ENCODE data around the gene PEAK3.

PEAK3 gene

DNA sequence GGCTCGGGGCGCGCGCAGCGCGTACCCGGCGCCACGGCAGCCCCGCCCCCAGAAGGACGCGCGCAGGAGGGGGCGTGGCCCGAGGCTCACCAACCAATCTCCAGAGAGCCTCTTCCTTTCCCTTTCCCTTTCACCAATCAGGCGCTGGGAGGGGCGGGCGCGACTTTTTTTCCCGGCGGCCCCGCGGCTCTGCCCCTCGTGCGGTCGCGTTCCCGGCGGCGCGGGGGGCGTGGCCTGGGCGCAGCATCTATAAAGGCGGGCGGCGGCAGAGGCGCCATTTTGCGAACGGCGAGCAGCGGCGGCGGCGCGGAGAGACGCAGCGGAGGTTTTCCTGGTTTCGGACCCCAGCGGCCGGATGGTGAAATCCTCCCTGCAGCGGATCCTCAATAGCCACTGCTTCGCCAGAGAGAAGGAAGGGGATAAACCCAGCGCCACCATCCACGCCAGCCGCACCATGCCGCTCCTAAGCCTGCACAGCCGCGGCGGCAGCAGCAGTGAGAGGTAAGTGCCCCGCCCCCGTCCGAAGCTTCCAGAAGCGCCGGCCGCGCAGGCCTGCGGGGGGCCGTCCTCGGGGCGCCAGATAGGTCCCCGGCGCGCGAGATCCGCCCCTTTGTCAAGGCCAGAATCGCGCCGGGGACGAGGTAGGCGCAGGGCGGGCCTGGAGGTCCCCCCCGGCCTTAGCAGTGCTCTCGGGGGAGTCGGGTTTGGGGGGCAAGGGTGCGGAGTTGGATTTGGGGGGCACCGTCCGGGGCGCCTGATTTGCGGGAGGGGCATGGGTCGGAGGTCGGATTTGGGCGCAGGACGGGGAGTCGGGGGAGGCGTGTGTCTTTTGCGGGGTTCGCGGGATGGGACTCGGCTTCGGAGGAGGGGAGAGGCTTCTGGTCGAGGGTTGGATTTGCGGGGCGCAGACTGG is 12.5 kb downstream of the PEAK3 start:
- peak; percentile 88 for DNase-seq

GRCh38 chr19:2268861-2269243 is 13.1 kb downstream of the PEAK3 start:
- no peak for DNase-seq

GRCh38 chr19:2268480-2268830 is 13.5 kb downstream of the PEAK3 start:
- no peak for DNase-seq

GRCh38 chr19:2266183-2266993 is 15.6 kb downstream of the PEAK3 start:
- no peak for DNase-seq

- no peak for DNase-seq
Measured at GRCh38 chr19:2261438-2262172, 20.4 kb downstream of the PEAK3 start.

DNA sequence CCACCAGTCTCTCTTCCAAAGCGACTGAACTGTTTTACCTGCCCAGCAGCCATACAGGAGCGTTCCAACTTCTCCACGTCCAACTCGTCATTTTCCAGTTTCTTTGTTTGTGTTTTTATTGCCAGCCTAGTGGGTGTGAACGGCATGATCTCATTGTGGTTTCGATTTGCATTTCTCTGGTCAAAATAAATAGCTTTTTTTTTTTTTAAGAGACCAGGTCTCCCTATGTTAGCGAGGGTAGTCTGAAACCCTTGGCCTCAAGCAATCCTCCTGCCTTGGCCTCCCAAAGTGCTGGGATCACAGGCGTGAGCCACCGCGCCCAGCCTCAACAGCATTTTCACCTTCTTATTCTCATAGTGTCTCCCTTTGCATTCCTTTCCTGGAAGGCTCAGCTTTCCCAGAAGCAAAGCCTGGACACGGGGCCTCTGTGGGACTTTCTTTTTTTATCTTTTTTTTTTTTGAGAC is 21.6 kb downstream of the PEAK3 start:
- no peak for DNase-seq

DNA sequence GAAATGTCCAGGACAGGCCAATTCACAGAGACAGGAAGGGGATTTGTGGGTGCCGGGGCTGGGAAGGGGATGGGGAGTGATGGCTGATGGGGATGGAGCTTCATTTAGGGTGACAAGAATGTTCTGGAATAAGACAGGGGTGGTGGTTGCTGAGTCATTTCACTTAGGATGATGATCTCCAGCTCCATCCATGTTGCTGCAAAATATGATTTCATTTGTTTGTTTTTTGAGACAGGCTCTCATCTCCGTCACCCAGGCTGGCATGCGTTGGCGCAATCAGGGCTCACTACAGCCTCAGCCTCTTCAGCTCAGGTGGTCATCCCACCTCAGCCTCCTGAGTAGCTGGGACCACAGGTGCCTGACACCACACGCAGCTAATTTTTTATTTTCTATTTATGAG is 22.6 kb downstream of the PEAK3 start:
- DNase-seq: no peak

DNA sequence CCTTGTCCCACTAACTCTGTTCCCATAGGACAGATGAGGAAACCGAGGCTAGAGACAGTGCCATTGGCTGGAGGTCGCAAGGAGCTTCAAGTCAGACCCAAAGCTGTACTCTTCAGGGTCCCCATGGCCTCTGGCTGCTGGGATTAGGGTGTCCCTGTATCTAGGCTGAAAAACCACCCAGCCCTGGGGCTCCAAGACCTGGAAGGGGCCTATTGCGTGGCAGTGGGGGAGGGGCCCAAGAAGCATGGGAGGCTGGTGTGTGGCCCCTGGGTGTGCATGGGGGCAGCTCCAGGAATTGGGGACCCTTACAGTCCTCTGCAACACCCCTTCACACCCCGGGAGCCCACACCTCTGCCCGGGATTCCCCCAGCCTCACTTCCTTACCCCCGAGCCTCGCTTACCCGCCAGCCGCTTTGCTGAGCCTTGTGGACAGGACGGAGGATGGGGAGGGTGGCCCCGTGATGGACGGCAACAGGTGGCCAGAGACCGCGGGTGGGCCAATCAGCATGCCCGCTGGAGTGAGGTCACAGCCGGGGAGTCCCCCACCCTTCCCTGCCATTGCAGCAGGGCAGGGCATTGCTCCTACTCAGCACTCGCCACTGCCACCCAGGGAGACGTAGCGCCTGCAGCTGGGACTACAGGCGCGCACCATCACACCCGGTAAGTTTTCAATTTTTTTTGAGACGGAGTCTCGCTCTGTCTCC is 25.8 kb downstream of the PEAK3 start, which contains the start of gene JSRP1:
Gene JSRP1, minus strand, starts transcription at position 436 of the 704 bp plus-strand sequence. CDS start 1,103 bp downstream, outside the sequence.
- no peak for DNase-seq

DNA sequence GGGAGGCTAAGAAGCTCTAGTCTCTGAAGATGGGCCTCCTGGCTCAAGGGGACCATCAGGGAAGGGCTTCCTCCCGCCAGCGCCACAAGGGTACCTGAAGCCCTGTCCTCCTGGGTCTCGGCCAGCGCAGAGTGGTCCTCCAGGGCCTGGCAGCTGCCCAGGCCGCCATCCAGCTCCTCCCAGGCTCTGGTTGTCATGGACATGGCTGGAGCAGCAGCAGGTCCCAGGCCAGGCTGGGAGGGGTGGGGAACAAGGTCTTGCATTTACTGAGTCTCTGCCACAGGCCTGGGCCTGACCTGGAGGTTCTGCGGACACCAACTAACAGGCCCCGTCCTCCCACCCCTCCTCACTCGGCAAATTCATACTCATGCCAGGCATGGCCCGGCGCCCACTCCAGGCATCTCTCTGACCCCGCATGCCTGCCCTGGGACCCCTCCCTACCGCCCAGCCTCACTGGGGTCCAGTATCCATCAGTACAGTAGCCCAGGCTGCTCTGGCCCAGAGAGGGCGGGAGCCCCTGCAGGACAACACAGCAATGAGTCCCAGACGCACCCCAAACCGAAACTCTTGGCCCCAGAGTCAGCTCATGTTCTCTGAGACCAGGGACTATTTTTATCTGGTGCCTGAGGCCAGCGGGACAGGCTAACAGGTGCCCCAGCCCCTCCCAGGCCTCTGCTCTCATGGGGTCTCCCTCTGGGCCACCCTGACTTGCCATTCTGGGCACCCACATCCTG is 26.7 kb downstream of the PEAK3 start:
- DNase-seq: no peak

GRCh38 chr19:2254064-2254872 is 27.7 kb downstream of the PEAK3 start:
- DNase-seq: no peak

GRCh38 chr19:2253106-2254063 is 28.6 kb downstream of the PEAK3 start:
- DNase-seq: no peak

DNA sequence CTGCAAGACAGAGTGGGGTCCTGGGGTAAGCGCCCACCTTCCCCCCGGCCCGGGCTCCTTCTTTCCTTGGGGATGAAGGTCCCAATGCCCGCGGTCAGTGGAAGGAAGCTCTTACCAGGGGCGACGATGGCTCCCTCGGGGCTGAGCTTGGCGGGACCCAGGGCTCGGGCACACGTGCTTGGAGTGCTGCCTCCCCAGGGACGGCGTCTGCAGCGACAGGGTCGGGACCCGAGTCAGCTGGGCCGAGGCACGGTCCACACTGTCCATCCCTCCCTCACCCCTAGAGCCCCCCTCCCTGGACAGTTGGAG is 29.2 kb downstream of the PEAK3 start:
- DNase-seq: no peak

- DNase-seq: no peak
Measured at GRCh38 chr19:2252055-2252796, 29.7 kb downstream of the PEAK3 start.

DNA sequence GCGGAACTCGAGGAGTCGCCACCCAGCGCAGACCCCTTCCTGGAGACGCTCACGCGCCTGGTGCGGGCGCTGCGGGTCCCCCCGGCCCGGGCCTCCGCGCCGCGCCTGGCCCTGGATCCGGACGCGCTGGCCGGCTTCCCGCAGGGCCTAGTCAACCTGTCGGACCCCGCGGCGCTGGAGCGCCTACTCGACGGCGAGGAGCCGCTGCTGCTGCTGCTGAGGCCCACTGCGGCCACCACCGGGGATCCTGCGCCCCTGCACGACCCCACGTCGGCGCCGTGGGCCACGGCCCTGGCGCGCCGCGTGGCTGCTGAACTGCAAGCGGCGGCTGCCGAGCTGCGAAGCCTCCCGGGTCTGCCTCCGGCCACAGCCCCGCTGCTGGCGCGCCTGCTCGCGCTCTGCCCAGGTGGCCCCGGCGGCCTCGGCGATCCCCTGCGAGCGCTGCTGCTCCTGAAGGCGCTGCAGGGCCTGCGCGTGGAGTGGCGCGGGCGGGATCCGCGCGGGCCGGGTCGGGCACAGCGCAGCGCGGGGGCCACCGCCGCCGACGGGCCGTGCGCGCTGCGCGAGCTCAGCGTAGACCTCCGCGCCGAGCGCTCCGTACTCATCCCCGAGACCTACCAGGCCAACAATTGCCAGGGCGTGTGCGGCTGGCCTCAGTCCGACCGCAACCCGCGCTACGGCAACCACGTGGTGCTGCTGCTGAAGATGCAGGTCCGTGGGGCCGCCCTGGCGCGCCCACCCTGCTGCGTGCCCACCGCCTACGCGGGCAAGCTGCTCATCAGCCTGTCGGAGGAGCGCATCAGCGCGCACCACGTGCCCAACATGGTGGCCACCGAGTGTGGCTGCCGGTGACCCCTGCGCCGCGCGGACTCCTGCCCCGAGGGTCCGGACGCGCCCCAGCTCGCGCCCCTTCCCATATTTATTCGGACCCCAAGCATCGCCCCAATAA is 30.6 kb downstream of the PEAK3 start:
- DNase-seq: no peak

DNA sequence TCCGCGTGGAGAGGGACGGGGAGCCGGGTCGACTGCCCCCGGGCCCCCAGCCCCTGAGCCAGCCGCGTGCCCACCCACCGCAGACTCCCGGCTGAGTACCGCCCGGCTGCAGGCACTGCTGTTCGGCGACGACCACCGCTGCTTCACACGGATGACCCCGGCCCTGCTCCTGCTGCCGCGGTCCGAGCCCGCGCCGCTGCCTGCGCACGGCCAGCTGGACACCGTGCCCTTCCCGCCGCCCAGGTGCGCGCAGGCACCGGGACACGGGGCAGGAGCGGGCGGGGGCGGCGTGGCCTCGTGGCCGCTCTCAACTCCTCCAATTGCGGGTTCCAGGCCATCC is 31.2 kb downstream of the PEAK3 start:
- DNase-seq: no peak

- DNase-seq: no peak
Measured at GRCh38 chr19:2249880-2250765, 31.9 kb downstream of the PEAK3 start.
